Mononuclear cell (primary cell): ENCODE data around the gene FAM209A. TPM values are rescaled to one million over a fixed set of nuclear protein-coding genes. Genes with fewer than 3 reads are reported as not detected.

Experiments
- H3K27me3 ChIP-seq: 2 replicates; pipeline ENCODE4 v1.6.0; 2011; ENCODE audit warnings: low read length, control low read depth; ENCODE audit not compliant: insufficient read depth
- H3K4me1 ChIP-seq: 2 replicates; pipeline ENCODE4 v1.5.1; 2011; ENCODE audit warnings: mild to moderate bottlenecking, low read length, control low read depth; ENCODE audit not compliant: insufficient read depth
- H3K4me3 ChIP-seq: 2 replicates; pipeline ENCODE4 v1.5.1; 2011; ENCODE audit warnings: mild to moderate bottlenecking, low read length, moderate library complexity
- H3K9me3 ChIP-seq: 2 replicates; pipeline ENCODE4 v1.5.1; 2011; ENCODE audit warnings: low read depth, mild to moderate bottlenecking, control low read depth, low read length
- total RNA-seq: library from RNA; depleted of rRNA; stranded (reverse); fragments of >200 nt; gene quantifications from one replicate; pipeline ENCODE4 v1.2.3, GENCODE V29; 2012

The FAM209A gene
- total RNA-seq, 1 donor = 3.7 TPM

GRCh38 chr20:56566621-56567020 is 42.1 kb downstream of the FAM209A start:
- H3K27me3 ChIP-seq = no peaks in the 10 kb centered on the region
- no peak overlapping the region for H3K4me3 ChIP-seq
- H3K9me3 ChIP-seq = no peaks in the 10 kb centered on the region
- no peaks in the 10 kb centered on the region for H3K4me1 ChIP-seq

- Histone ChIP-seq H3K9me3 (no peaks in the 10 kb centered on the region), H3K27me3 (no peaks in the 10 kb centered on the region), H3K4me1 (no peaks in the 10 kb centered on the region), H3K4me3 (no peak overlapping the region)
Observed at GRCh38 chr20:56570832-56571231, 46.3 kb downstream of the FAM209A start.

GRCh38 chr20:56572172-56572571 is 47.6 kb downstream of the FAM209A start:
- H3K27me3 ChIP-seq = no peaks in the 10 kb centered on the region
- H3K9me3 ChIP-seq = no peaks in the 10 kb centered on the region
- H3K4me3 ChIP-seq = no peak overlapping the region
- H3K4me1 ChIP-seq = no peaks in the 10 kb centered on the region

DNA sequence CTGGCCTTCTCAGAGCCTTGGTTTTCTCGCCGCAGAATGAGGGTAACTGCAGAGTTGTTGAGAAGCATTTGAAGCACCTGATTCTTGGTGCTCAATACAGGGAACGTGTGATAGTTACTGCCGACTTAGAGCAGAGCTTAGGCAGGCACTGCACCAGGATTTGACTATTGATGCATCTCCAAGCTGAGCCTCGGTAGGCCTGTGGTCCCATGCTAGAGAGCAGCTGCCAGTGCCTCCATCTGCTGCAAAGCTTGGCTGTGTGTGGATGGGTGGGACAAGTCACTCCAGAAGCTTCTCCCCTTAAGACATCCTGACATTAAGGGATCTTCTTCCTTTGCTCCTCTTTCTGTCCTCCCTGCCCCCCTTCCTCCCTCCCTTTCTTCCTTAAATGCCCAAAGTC is 49.4 kb downstream of the FAM209A start:
- Histone ChIP-seq H3K27me3 (no peaks in the 10 kb centered on the region), H3K9me3 (no peaks in the 10 kb centered on the region), H3K4me1 (no peaks in the 10 kb centered on the region), H3K4me3 (no peak overlapping the region)

DNA sequence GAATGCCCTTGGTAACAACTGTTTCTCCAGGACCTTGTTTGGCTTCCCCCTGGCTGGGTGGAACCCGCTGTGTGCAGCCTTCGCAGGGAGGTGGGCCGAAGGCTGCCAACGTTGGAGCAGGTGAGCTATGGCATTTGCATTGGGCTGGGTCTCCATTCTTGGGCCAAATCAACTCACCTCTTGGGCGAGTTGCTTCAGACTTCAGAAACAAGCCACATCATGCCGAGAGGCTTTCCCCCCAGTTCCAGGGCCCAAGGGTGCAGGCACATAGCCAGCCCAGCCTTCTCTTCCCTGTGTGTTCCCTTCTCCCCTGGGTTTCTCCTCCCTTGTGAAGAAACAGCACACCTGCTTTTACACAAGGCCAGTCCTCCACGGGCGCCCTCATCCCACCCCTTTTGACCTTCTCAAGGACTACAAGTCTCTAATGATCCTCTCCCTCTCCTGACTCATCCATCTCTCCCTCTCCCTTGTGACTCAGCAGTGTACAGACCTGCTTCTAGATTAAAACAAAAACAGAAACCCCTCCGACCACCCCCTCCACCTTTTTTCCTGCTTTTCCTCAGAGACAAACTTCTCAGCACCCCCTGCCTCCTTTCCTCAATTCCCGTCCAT is 50.1 kb downstream of the FAM209A start:
- Histone ChIP-seq H3K4me1 (no peaks in the 10 kb centered on the region), H3K27me3 (no peaks in the 10 kb centered on the region), H3K9me3 (no peaks in the 10 kb centered on the region), H3K4me3 (no peak overlapping the region)

DNA sequence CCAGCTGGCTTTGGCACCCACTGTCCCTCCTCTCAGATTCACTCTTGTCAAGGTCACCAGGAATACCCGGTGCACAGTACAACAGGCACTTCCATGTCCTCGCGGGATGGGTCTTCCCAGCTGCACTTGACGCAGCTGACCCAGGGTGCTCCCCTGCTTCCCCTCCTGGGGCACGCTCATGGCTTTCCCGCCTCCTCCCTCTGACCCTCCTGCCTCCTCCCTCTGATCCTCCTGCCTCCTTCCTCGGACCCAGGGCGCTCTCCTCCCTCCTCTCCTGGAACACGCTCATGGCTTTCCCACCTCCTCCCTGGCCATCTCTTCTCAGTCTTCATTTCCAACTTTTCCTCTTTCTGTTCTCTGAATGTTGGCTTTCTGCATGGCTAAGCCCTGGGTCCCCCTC is 50.6 kb downstream of the FAM209A start:
- Histone ChIP-seq H3K4me1 (no peaks in the 10 kb centered on the region), H3K4me3 (no peak overlapping the region), H3K9me3 (no peaks in the 10 kb centered on the region), H3K27me3 (no peaks in the 10 kb centered on the region)

Other genes starting within 250 kb of the FAM209A start
- 20.6 TPM for gene FAM210B, start 165.8 kb upstream of the FAM209A start, total RNA-seq
- 3.0 TPM for gene AURKA, start 132.5 kb upstream of the FAM209A start, total RNA-seq
- 32.6 TPM for gene CSTF1, start 132.1 kb upstream of the FAM209A start, total RNA-seq
- gene CASS4, start 112.5 kb upstream of the FAM209A start, total RNA-seq = 13.4 TPM
- gene RTF2, start 56.1 kb upstream of the FAM209A start, total RNA-seq = 49.7 TPM
- gene FAM209B, start 8.5 kb downstream of the FAM209A start, total RNA-seq = 0.52 TPM
- not detected for gene TFAP2C, start 104.6 kb downstream of the FAM209A start, total RNA-seq